Fibroblast of the aortic adventitia (primary cell): Measurements from ENCODE around the gene FBXO8. TPM values are rescaled to one million over a fixed set of nuclear protein-coding genes. Genes with fewer than 3 reads are reported as not detected.
"Not testable (repeated sequence)": the region's sequence is repeated elsewhere in the genome, so short reads cannot be mapped to it uniquely, and the experiment has no call there.

Experiments
- DNase-seq: peaks from one replicate; pipeline ENCODE4 v3.0.0-alpha.2; 2010; ENCODE audit warnings: low read depth
- H3K4me3 ChIP-seq: 2 replicates; pipeline ENCODE4 v1.5.1; 2011; ENCODE audit warnings: low read depth, mild to moderate bottlenecking, control low read depth, low read length, moderate library complexity
- total RNA-seq: library from RNA; depleted of rRNA; stranded (reverse); fragments of >200 nt; gene quantifications from 2 replicates; pipeline ENCODE4 v1.2.3, GENCODE V29; 2012; ENCODE audit warnings: low replicate concordance
- TF ChIP-seq, protein P1 (sequence below): IDR thresholded peaks from 2 replicates; pipeline ENCODE4 v1.5.1; 2011; ENCODE audit warnings: mild to moderate bottlenecking, low read length, control low read depth, inconsistent platforms; ENCODE audit not compliant: insufficient read depth

FBXO8 gene
- total RNA-seq, 1 donor: 39.1 TPM

DNA sequence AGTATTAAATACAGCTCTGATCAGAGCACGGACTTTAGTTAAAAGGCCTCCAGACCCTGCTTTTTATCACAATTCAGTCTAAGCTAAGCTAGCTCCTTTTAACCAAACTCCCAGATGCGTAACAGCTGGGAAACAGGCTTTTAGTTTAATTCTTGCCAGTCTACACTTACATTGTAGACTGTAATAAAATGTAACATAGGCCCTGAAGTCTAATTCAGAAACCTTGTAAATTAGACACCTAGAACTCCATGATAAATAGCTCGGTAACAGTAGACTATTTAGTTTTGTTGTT is 20.1 kb downstream of the FBXO8 start:
- TF ChIP-seq, protein P1, sequence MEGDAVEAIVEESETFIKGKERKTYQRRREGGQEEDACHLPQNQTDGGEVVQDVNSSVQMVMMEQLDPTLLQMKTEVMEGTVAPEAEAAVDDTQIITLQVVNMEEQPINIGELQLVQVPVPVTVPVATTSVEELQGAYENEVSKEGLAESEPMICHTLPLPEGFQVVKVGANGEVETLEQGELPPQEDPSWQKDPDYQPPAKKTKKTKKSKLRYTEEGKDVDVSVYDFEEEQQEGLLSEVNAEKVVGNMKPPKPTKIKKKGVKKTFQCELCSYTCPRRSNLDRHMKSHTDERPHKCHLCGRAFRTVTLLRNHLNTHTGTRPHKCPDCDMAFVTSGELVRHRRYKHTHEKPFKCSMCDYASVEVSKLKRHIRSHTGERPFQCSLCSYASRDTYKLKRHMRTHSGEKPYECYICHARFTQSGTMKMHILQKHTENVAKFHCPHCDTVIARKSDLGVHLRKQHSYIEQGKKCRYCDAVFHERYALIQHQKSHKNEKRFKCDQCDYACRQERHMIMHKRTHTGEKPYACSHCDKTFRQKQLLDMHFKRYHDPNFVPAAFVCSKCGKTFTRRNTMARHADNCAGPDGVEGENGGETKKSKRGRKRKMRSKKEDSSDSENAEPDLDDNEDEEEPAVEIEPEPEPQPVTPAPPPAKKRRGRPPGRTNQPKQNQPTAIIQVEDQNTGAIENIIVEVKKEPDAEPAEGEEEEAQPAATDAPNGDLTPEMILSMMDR: no peak
- no peak for DNase-seq
- no peak overlapping the region for H3K4me3 ChIP-seq

DNA sequence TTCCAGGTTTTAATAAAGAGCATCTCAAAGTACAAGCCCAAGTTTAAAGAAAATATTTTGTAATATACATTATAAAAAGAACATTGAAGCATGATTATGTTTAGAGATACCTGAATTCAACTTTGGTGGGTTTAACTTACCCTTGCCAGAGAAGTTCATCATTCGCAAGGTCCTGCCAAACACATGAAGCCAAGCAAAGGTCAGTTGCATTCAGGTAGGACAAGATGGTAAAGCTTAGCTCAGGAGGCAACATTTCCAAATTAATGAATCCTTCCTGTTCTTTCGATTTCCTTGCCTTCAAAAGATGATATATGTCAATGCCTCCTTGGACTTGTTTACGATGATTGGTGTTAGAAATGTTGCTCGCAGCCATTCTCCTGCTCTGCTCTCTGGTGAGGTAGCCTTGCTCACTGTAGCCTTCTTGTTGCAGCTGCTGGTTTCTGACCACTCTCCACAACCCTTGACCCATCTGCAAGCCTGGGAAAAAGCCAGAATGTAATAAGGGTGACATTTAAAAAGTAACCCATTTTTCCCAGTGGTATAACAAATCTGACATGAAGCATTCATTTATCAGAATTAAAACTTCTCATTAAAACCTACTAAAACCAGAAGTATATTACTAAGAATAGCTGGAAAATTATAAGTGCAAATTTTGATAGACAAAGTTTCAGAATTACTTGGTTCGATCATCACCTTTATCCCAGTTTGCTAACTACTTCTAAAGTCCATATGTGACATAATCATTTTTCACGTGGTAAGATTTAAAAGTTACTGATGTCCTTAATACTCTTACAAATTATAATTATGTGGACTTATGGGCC is 20.6 kb downstream of the FBXO8 start:
- TF ChIP-seq, protein P1: no peak
- DNase-seq: no peak
- no peak overlapping the region for H3K4me3 ChIP-seq

DNA sequence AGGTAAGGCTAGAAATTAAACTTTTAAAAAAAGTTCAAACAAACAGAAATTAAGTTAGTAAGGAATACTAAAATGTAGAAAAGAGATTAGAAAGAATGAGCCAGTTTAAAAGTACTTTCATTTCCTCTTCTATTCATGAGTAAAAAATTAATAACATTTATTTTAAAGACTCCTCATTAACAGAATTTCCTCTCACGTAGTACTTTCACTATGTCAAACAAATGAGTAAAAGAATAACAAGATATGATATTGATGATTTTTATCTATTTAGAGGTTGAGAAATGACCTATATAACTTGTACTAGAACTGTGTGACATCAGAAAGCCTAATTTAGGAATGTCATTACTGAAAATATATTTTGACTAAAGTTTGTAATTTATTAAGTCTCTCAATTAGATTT is 22.0 kb downstream of the FBXO8 start:
- not testable (repeated sequence) for H3K4me3 ChIP-seq

DNA sequence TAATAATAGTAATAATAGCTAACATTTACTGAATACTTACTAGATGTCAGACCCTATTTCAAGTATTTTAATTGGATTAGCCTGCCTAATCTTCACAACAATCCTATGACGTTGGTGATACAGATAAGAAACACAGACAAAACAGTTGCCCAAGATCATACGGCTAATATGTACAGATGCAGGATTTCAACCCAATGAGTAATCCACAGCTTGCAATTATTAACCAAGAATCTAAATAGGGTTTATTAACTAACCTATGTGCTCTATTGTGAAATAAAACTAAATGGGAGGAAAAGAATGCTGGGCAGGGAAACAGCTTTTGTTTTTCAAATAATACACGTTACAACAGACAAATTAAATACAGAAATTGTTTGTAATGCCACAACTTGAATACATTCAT is 23.4 kb downstream of the FBXO8 start:
- no peak overlapping the region for H3K4me3 ChIP-seq
- TF ChIP-seq, protein P1: no peak
- DNase-seq: peak; percentile 94

More for the DNA sequence above, 22.0 kb downstream of the FBXO8 start:
- DNase-seq: not testable (repeated sequence)

DNA sequence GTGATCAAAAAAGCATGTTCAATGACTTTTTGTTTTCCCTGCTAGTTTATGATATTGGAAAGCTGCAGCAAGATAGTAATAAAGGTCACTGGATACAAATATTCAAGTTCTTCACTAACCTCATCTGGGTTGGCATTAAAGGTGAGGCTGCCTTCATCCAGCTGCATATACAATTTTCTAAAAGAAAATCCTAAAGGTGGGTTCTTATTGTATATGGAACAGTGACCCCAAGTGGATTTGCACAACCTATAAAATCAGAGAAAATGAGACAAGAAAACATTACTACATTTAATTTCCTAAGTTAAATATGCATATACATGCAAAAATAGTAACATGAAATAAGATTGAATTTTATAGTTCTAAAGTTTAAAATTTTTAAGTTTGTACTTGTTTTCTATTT is 23.9 kb downstream of the FBXO8 start:
- peak; percentile 7 for DNase-seq
- TF ChIP-seq, protein P1: no peak
- H3K4me3 ChIP-seq: no peak overlapping the region

DNA sequence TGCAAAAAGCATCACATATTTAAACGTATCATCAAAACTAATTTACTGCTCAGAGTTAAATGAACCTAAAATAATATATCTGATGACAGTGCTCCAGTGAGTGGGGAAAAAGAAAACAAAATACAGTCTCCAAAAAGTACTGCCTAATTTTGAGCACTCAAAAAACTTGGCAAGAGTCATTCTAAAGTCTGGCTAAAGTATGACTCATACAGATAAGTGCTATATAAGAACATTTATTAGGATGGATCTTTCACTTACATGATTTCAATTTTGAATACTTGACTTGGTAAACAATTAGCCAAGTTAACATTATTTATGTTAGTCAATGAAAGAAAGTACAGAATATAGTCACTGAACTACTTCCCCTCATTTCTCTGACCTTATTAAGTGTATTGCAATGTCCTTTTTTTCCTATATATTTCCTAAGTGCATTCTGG is 27.2 kb downstream of the FBXO8 start:
- DNase-seq: peak; percentile 84
- no peak overlapping the region for H3K4me3 ChIP-seq
- TF ChIP-seq, protein P1: no peak

DNA sequence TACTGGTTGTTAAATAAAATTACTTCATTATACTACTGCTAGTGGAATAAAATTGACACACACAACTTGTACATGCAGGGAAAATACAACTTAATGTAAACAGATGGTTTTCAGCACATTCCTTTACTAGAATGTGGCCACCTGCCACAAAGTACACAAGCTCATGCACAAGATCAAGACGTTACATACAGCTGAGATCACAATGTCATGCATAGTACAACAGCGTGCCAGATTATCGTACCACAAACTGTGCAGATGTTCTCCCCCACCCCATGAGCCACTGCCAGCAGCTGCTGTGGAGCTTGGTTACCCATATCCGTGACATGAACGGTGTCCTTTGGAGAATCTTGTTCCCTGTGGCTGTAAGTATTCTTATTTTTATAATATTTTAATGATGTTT is 27.7 kb downstream of the FBXO8 start:
- TF ChIP-seq, protein P1: no peak
- peak; percentile 78 for DNase-seq
- H3K4me3 ChIP-seq: no peak overlapping the region
